Measurements from ENCODE around the gene SLC16A5. TPM values are rescaled to one million over a fixed set of nuclear protein-coding genes. Genes with fewer than 3 reads are reported as not detected.

SLC16A5 gene
- total RNA-seq, 4 donors from 2014 or later, result 59.1 to 93.3 (median 61.4) TPM

GRCh38 chr17:75096082-75096625 lies 8.4 kb downstream of the SLC16A5 start:
- Histone ChIP-seq H3K36me3 (peaks cover 21% of the 10 kb centered on the region), H3K4me1 (peaks cover 63% of the 10 kb centered on the region), H3K27ac (peak overlapping the region; percentile 73), H3K27me3 (no peaks in the 10 kb centered on the region), H3K9me3 (no peaks in the 10 kb centered on the region), H3K4me3 (no peak overlapping the region)
- TF ChIP-seq POLR2A (IDR thresholded peaks at IDR 0.05) (no peak), EP300 (IDR thresholded peaks at IDR 0.05) (no peak), POLR2AphosphoS5 (IDR thresholded peaks at IDR 0.05) (peak in 1 of 3 donors; percentile 35), CTCF (IDR thresholded peaks at IDR 0.05) (no peak)
- 33% methylated on average over 14 of the region's 14 CpGs for WGBS
- DNase-seq (ENCODE audit: low spot score in 2 of 2), result no peak

- Histone ChIP-seq H3K36me3 (peaks cover 21% of the 10 kb centered on the region), H3K4me1 (peaks cover 49% of the 10 kb centered on the region), H3K27me3 (no peaks in the 10 kb centered on the region), H3K27ac (no peak overlapping the region), H3K9me3 (no peaks in the 10 kb centered on the region), H3K4me3 (no peak overlapping the region)
- no peak for TF ChIP-seq POLR2AphosphoS5 (IDR thresholded peaks at IDR 0.05)
- TF ChIP-seq CTCF (IDR thresholded peaks at IDR 0.05), result no peak
- TF ChIP-seq EP300 (IDR thresholded peaks at IDR 0.05), result no peak
- no peak for TF ChIP-seq POLR2A (IDR thresholded peaks at IDR 0.05)
- 92% methylated on average over 7 of the region's 7 CpGs for WGBS
- no peak for DNase-seq (ENCODE audit: low spot score in 2 of 2)
Observed at GRCh38 chr17:75097865-75098264, 10.1 kb downstream of the SLC16A5 start.

- WGBS, result 86% methylated on average over 7 of the region's 7 CpGs
- peaks cover 21% of the 10 kb centered on the region for H3K36me3 ChIP-seq
- H3K4me3 ChIP-seq, result no peak overlapping the region
- DNase-seq (ENCODE audit: low spot score in 2 of 2), result no peak
- peaks cover 39% of the 10 kb centered on the region for H3K4me1 ChIP-seq
- TF ChIP-seq CTCF (IDR thresholded peaks at IDR 0.05), result no peak
- no peak overlapping the region for H3K27ac ChIP-seq
- no peaks in the 10 kb centered on the region for H3K27me3 ChIP-seq
- H3K9me3 ChIP-seq, result no peaks in the 10 kb centered on the region
Observed at GRCh38 chr17:75098861-75099260, 11.1 kb downstream of the SLC16A5 start.

DNA sequence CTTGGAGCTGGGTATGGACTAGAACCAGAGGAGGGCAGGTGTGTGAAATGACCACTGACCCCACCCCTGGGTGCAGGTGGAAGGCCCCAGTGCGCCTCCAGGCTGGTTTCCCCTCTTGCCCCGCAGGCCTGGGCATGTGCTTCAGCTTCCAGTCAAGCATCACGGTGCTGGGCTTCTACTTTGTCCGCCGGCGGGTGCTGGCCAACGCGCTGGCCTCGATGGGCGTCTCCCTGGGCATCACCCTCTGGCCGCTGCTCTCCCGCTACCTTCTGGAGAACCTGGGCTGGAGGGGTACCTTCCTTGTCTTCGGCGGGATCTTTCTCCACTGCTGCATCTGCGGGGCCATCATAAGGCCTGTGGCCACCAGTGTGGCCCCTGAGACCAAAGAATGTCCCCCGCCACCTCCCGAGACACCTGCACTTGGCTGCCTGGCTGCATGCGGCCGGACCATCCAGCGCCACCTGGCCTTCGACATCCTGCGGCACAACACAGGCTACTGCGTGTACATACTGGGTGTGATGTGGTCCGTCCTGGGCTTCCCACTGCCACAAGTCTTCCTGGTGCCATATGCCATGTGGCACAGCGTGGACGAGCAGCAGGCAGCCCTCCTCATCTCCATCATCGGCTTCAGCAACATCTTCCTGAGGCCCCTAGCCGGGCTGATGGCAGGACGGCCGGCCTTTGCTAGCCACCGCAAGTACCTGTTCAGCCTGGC lies 12.3 kb downstream of the SLC16A5 start:
- H3K9me3 ChIP-seq, result no peaks in the 10 kb centered on the region
- H3K4me3 ChIP-seq, result no peak overlapping the region
- no peak for DNase-seq (ENCODE audit: low spot score in 2 of 2)
- peaks cover 28% of the 10 kb centered on the region for H3K36me3 ChIP-seq
- peaks cover 27% of the 10 kb centered on the region for H3K4me1 ChIP-seq
- no peaks in the 10 kb centered on the region for H3K27me3 ChIP-seq
- no peak for TF ChIP-seq EP300 (IDR thresholded peaks at IDR 0.05)
- no peak for TF ChIP-seq POLR2AphosphoS5 (IDR thresholded peaks at IDR 0.05)
- TF ChIP-seq CTCF (IDR thresholded peaks at IDR 0.05), result no peak
- no peak for TF ChIP-seq POLR2A (IDR thresholded peaks at IDR 0.05)
- WGBS, result 94% methylated on average over 21 of the region's 31 CpGs
- H3K27ac ChIP-seq, result no peak overlapping the region

- DNase-seq (ENCODE audit: low spot score in 2 of 2), result no peak
- Histone ChIP-seq H3K4me1 (peaks cover 3% of the 10 kb centered on the region), H3K36me3 (peaks cover 28% of the 10 kb centered on the region), H3K27ac (no peak overlapping the region), H3K27me3 (no peaks in the 10 kb centered on the region), H3K9me3 (no peaks in the 10 kb centered on the region), H3K4me3 (no peak overlapping the region)
- TF ChIP-seq POLR2AphosphoS5 (IDR thresholded peaks at IDR 0.05) (no peak), CTCF (IDR thresholded peaks at IDR 0.05) (no peak), POLR2A (IDR thresholded peaks at IDR 0.05) (no peak), EP300 (IDR thresholded peaks at IDR 0.05) (no peak)
- WGBS, result 56% methylated on average over 12 of the region's 12 CpGs
Observed at GRCh38 chr17:75102385-75102821, 14.6 kb downstream of the SLC16A5 start.
